Measurements from ENCODE around the gene SLC16A12. TPM values are rescaled to one million over a fixed set of nuclear protein-coding genes. Genes with fewer than 3 reads are reported as not detected.
"Not testable (repeated sequence)": the region's sequence is repeated elsewhere in the genome, so short reads cannot be mapped to it uniquely, and the experiment has no call there.

The SLC16A12 gene
- total RNA-seq, 1 experiment from 2014 or later, result 1.0 TPM

DNA sequence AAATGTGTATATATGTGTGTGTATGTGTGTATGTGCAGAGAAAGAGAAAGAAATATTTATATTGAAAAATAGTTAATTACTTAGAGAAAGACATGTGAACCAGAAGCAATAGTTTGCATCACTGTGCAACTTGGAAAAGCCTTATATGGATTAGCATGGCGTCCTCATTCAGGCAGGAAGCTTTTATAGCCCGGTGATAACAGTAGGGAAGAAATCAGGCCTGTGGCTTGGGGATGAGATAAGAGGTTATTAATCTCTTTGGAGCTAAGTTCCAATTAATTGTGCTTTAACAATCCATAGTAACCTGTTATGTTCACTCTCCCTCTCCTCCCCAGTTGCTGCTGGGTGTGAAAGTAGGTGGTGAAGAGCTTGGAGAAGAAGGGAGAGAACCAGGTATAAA lies 84.5 kb downstream of the SLC16A12 start:
- no peak overlapping the region for H3K4me3 Mint-ChIP-seq (ENCODE audit: low read depth, unreplicated experiment)
- CTCF ChIA-PET, result no interaction called here
- H3K4me1 Mint-ChIP-seq (ENCODE audit: low read depth, unreplicated experiment), result peaks cover 24% of the 10 kb centered on the region
- no peak overlapping the region for H3K27ac Mint-ChIP-seq (ENCODE audit: unreplicated experiment)
- H3K9me3 Mint-ChIP-seq (ENCODE audit: low read depth, unreplicated experiment), result no peaks in the 10 kb centered on the region
- no TSS peak for BruUV-seq (replicated peaks)
- H3K36me3 Mint-ChIP-seq (ENCODE audit: insufficient read depth, unreplicated experiment), result no peaks in the 10 kb centered on the region
- H3K27me3 Mint-ChIP-seq (ENCODE audit: unreplicated experiment), result no peaks in the 10 kb centered on the region
- intact Hi-C loops (cut with micrococcal nuclease; ENCODE audit: unreplicated experiment), result no loop called here
- DNase-seq, result no peak
- TF ChIP-seq, protein P1, sequence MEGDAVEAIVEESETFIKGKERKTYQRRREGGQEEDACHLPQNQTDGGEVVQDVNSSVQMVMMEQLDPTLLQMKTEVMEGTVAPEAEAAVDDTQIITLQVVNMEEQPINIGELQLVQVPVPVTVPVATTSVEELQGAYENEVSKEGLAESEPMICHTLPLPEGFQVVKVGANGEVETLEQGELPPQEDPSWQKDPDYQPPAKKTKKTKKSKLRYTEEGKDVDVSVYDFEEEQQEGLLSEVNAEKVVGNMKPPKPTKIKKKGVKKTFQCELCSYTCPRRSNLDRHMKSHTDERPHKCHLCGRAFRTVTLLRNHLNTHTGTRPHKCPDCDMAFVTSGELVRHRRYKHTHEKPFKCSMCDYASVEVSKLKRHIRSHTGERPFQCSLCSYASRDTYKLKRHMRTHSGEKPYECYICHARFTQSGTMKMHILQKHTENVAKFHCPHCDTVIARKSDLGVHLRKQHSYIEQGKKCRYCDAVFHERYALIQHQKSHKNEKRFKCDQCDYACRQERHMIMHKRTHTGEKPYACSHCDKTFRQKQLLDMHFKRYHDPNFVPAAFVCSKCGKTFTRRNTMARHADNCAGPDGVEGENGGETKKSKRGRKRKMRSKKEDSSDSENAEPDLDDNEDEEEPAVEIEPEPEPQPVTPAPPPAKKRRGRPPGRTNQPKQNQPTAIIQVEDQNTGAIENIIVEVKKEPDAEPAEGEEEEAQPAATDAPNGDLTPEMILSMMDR (IDR thresholded peaks at IDR 0.05; ENCODE audit: unreplicated experiment), result no peak

DNA sequence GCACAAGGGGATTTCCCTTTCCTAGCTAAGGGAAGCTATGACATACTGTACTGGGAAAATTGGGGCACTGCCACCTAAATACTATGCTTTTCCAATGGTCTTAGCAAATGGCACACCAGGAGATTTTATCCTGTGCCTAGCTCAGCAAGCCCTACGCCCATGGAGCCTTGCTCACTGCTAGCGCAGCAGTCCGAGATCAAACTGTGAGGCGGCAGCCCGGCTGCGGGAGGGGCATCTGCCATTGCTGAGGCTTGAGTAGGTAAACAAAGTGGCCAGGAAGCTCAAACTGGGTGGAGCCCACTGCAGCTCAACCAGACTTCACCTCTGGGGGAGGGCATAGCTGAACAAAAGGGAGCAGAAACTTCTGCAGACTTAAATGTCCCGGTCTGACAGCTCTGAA lies 90.6 kb downstream of the SLC16A12 start:
- H3K9me3 Mint-ChIP-seq (ENCODE audit: low read depth, unreplicated experiment); DNase-seq; H3K4me1 Mint-ChIP-seq (ENCODE audit: low read depth, unreplicated experiment); H3K27ac Mint-ChIP-seq (ENCODE audit: unreplicated experiment); H3K36me3 Mint-ChIP-seq (ENCODE audit: insufficient read depth, unreplicated experiment); CTCF ChIA-PET; BruUV-seq (replicated peaks); H3K27me3 Mint-ChIP-seq (ENCODE audit: unreplicated experiment); intact Hi-C loops (cut with micrococcal nuclease; ENCODE audit: unreplicated experiment); H3K4me3 Mint-ChIP-seq (ENCODE audit: low read depth, unreplicated experiment): not testable (repeated sequence)

DNA sequence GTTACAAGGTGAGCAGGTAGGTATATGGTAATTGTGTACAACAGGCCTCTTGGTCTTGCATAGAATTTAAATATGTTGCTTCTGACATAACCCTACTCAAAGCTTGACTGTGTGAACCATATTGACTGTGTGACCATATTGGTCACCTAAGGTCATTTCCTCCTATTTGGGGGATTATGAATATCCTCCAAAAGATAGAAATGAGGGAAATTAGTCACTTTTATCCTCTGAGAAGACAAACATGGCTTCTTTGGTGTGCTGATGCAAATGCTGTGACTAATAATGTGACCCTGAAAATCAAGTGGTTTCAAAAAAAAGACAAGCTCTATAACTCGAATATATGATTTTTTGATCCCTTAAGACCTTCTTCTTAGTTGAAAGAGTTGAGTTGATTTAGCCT lies 93.1 kb downstream of the SLC16A12 start:
- Mint-ChIP-seq H3K4me1 (ENCODE audit: low read depth, unreplicated experiment) (no peaks in the 10 kb centered on the region), H3K27ac (ENCODE audit: unreplicated experiment) (no peak overlapping the region), H3K36me3 (ENCODE audit: insufficient read depth, unreplicated experiment) (no peaks in the 10 kb centered on the region), H3K9me3 (ENCODE audit: low read depth, unreplicated experiment) (no peaks in the 10 kb centered on the region), H3K4me3 (ENCODE audit: low read depth, unreplicated experiment) (no peak overlapping the region), H3K27me3 (ENCODE audit: unreplicated experiment) (no peaks in the 10 kb centered on the region)
- no peak for DNase-seq
- intact Hi-C loops (cut with micrococcal nuclease; ENCODE audit: unreplicated experiment), result no loop called here
- CTCF ChIA-PET, result no interaction called here
- BruUV-seq (replicated peaks), result no TSS peak
- TF ChIP-seq, protein P1 (IDR thresholded peaks at IDR 0.05; ENCODE audit: unreplicated experiment), result no peak

DNA sequence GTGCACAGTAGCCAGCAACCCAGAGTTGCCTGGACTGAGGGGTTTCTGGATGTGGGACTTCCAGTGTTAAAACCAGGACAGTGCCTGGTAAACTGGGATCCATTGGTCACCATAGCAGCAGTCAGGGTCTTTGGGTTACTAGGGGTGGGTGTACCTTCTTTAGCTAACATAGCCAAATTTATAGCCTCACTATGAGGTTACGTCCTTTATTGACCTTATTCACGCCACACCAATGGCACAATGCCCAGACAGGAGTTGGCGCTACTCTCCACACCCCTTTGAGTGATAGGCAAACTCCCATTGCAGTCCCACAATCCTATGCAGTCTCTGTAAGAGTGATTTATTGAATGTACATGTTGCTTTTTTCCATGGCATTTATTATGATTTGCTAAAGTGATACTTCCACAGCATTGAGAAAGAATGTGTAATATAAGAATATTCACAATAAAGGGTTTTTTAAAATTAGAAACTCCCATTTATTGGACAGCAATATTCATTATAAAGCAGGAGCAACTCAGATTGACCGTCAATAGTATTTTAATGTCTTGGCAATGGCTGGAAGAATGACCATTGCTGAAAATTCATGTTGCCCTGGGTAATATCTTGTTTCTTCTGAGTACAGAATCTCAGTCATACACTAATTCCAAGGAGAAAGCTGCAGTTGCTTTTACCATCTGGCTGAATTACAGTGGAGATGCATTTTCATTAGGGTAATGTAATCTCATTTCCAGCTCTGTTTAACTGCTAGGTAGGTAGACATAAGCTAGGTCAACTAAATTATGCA lies 95.0 kb downstream of the SLC16A12 start:
- Mint-ChIP-seq H3K36me3 (ENCODE audit: insufficient read depth, unreplicated experiment) (no peaks in the 10 kb centered on the region), H3K4me3 (ENCODE audit: low read depth, unreplicated experiment) (no peak overlapping the region), H3K27me3 (ENCODE audit: unreplicated experiment) (no peaks in the 10 kb centered on the region), H3K27ac (ENCODE audit: unreplicated experiment) (no peak overlapping the region), H3K9me3 (ENCODE audit: low read depth, unreplicated experiment) (no peaks in the 10 kb centered on the region), H3K4me1 (ENCODE audit: low read depth, unreplicated experiment) (no peaks in the 10 kb centered on the region)
- no peak for DNase-seq
- CTCF ChIA-PET, result interaction anchor here (0.7 kb wide), 1 partner anchor 184 kb away, joined by 4 read pairs; no protein-coding TSS in a partner anchor
- intact Hi-C loops (cut with micrococcal nuclease; ENCODE audit: unreplicated experiment), result no loop called here
- no TSS peak for BruUV-seq (replicated peaks)
- TF ChIP-seq, protein P1 (IDR thresholded peaks at IDR 0.05; ENCODE audit: unreplicated experiment), result no peak

DNA sequence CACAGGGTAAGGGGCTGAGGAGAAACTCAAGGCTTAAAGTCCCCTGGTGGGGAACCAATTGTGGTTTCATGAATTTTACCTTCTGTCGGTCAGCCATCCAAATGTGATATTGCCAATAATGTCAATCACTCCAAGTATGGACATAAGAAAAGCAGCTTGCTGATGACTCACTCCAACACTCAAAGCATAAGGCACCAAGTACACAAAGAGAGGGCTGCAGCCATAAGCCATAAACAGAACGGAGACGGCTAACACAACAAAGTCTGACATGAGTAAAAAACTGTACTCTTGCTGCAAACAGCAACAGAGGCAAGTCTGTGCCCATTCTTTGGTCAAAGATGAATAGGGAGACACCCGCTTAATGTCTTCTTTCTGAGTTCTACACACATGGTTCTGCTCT lies 96.9 kb downstream of the SLC16A12 start:
- no peaks in the 10 kb centered on the region for H3K9me3 Mint-ChIP-seq (ENCODE audit: low read depth, unreplicated experiment)
- H3K4me3 Mint-ChIP-seq (ENCODE audit: low read depth, unreplicated experiment), result no peak overlapping the region
- H3K4me1 Mint-ChIP-seq (ENCODE audit: low read depth, unreplicated experiment), result no peaks in the 10 kb centered on the region
- no peak overlapping the region for H3K27ac Mint-ChIP-seq (ENCODE audit: unreplicated experiment)
- no peaks in the 10 kb centered on the region for H3K27me3 Mint-ChIP-seq (ENCODE audit: unreplicated experiment)
- H3K36me3 Mint-ChIP-seq (ENCODE audit: insufficient read depth, unreplicated experiment), result no peaks in the 10 kb centered on the region
- CTCF ChIA-PET, result no interaction called here
- TF ChIP-seq, protein P1 (IDR thresholded peaks at IDR 0.05; ENCODE audit: unreplicated experiment), result no peak
- DNase-seq, result no peak
- intact Hi-C loops (cut with micrococcal nuclease; ENCODE audit: unreplicated experiment), result no loop called here
- no TSS peak for BruUV-seq (replicated peaks)
